Fibroblast of skin of abdomen (primary cell): Measurements from ENCODE around the gene SLC46A3.

Source experiments
- DNase-seq: peaks from one replicate; pipeline ENCODE4 v3.0.0-alpha.2; 2013

The SLC46A3 gene

GRCh38 chr13:28680541-28680940 is 38.2 kb downstream of the SLC46A3 start:
- no peak for DNase-seq

- peak; percentile 20 for DNase-seq
Observed at GRCh38 chr13:28679628-28680027, 39.1 kb downstream of the SLC46A3 start.

GRCh38 chr13:28678809-28679208 is 40.0 kb downstream of the SLC46A3 start:
- DNase-seq, result no peak

GRCh38 chr13:28671126-28671792 is 47.5 kb downstream of the SLC46A3 start:
- DNase-seq, result no peak

- no peak for DNase-seq
Observed at GRCh38 chr13:28666897-28667488, 51.8 kb downstream of the SLC46A3 start.

- DNase-seq, result peak; percentile 25
Observed at GRCh38 chr13:28659621-28659970, 59.2 kb downstream of the SLC46A3 start.

GRCh38 chr13:28658796-28659620 is 59.8 kb downstream of the SLC46A3 start, which contains the start of gene POMP:
POMP (plus strand) TSS chr13:28659130; CDS start chr13:28659185, 55 bp downstream.
- DNase-seq, result peak; percentile 92

- no peak for DNase-seq
Observed at GRCh38 chr13:28658539-28658795, 60.3 kb downstream of the SLC46A3 start.

- DNase-seq, result peak; percentile 10
Observed at GRCh38 chr13:28657784-28658538, 60.8 kb downstream of the SLC46A3 start.

- peak; percentile 73 for DNase-seq
Observed at GRCh38 chr13:28655561-28655960, 63.2 kb downstream of the SLC46A3 start.

GRCh38 chr13:28654276-28654675 is 64.5 kb downstream of the SLC46A3 start:
- peak; percentile 68 for DNase-seq

GRCh38 chr13:28653111-28653510 is 65.7 kb downstream of the SLC46A3 start:
- DNase-seq, result no peak

- DNase-seq, result no peak
Observed at GRCh38 chr13:28651810-28652401, 66.9 kb downstream of the SLC46A3 start.

GRCh38 chr13:28650284-28650683 is 68.5 kb downstream of the SLC46A3 start:
- no peak for DNase-seq
